Left cardiac atrium (tissue), 4 donors: ENCODE results near the gene RPS5. TPM values are rescaled to one million over a fixed set of nuclear protein-coding genes. Genes with fewer than 3 reads are reported as not detected.
"Not testable (repeated sequence)": the region's sequence is repeated elsewhere in the genome, so short reads cannot be mapped to it uniquely, and the experiment has no call there.

Experiments used
- ATAC-seq, 2 donors: fragments of 200-7000 bp; cut with Tn5 transposase; one replicate each; pipeline ENCODE4 v1.9.1; 2020; ENCODE audit warnings: mild to moderate bottlenecking in 2 of 2, moderate library complexity in 2 of 2
- DNase-seq: peaks from one replicate; pipeline ENCODE4 v3.0.0-alpha.2; 2020
- intact Hi-C, 2 donors: fragments of 100-400 bp; cut with DNase I; formaldehyde crosslinking; loops; one replicate each; pipeline versions ENCODE4 v1.14.1 to v1.15.1; 2022 to 2023
- total RNA-seq, 2 donors: library from RNA; stranded (reverse); fragmentation: NEBNext Ultra II Directional; extraction: Animal tissue kit (Norgen Biotek cat#: 25700); gene quantifications; one replicate each; pipeline ENCODE4 v1.2.1, GENCODE V29; 2021
- donor health status: DM: no; HTN: yes; CAD: no.
- donor health status: DM: no; HTN: yes; CAD: no; lungs with severe emphysema.
- donor health status: DM: yes; HTN: yes; CAD: no.
- donor health status: Dilated cardiomyopathy.

Gene RPS5
- total RNA-seq, 2 donors from 2014 or later = 572 to 598 TPM

DNA sequence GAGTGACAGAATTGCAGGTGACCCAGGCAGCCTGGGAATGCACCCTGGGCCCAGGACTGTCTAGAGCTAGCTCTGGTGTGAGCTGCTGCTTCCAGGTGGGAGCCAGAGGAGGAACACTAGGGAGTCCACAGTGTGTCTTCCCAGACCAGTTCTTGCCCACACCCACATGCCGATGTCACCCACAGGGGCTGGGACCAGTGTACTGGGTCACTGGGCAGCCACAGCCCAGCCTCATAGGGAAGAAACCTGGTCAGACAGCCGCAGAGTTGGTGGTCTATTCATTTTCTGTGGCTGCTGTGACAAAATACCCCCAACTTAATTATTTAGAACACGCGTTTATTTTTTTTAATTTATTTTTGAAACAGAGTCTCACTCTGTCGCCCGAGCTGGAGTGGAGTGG, 11.5 kb downstream of the RPS5 start:
- intact Hi-C loops = no loop called here
- ATAC-seq (no peak), DNase-seq (no peak)

- intact Hi-C loops = no loop called here
- DNase-seq = no peak
- ATAC-seq = no peak
Observed at GRCh38 chr19:58399903-58400302, 12.8 kb downstream of the RPS5 start.

GRCh38 chr19:58400316-58400915, 13.3 kb downstream of the RPS5 start:
- ATAC-seq = peak in 1 of 2 donors; percentile 3
- intact Hi-C loops = no loop called here
- no peak for DNase-seq

GRCh38 chr19:58400916-58401839, 14.1 kb downstream of the RPS5 start:
- peak; percentile 99 to 100 for ATAC-seq
- intact Hi-C loops = no loop called here
- DNase-seq = peak; percentile 100

DNA sequence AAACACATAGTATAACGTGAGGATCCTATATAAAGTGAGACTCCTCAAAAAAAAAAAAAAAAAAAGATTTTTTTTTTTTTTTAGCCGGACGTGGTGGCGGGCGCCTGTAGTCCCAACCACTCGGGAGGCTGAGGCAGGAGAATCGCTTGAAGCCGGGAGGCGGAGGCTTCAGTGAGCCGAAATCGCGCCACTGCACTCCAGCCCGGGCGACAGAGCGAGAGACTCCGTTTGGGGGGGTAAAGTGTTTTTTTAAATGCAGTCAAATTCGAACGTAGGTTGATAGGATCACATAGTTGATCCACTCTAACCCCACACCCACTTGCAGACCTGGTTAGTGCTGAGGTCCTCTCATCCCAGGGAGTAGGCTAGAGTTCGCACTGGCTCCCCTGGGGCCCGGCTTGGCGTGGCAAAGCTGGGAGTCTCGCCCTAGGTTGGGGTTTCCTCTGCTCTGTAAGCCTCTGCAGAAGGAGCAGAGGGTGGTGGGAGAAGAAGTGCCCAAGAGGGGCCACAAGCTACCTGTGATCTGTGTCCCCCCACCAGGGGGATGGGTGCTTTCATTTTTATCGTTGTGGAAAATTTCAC, 14.9 kb downstream of the RPS5 start:
- intact Hi-C loops = no loop called here
- DNase-seq = no peak
- ATAC-seq = no peak

GRCh38 chr19:58403920-58404478, 16.9 kb downstream of the RPS5 start:
- intact Hi-C loops, ATAC-seq, DNase-seq: not testable (repeated sequence)

- DNase-seq (no peak), ATAC-seq (no peak)
- intact Hi-C loops = no loop called here
Observed at GRCh38 chr19:58406818-58407657, 20.0 kb downstream of the RPS5 start.

GRCh38 chr19:58407658-58408151, 20.6 kb downstream of the RPS5 start:
- peak in 1 of 2 donors; percentile 9 for ATAC-seq
- intact Hi-C loops = no loop called here
- no peak for DNase-seq

DNA sequence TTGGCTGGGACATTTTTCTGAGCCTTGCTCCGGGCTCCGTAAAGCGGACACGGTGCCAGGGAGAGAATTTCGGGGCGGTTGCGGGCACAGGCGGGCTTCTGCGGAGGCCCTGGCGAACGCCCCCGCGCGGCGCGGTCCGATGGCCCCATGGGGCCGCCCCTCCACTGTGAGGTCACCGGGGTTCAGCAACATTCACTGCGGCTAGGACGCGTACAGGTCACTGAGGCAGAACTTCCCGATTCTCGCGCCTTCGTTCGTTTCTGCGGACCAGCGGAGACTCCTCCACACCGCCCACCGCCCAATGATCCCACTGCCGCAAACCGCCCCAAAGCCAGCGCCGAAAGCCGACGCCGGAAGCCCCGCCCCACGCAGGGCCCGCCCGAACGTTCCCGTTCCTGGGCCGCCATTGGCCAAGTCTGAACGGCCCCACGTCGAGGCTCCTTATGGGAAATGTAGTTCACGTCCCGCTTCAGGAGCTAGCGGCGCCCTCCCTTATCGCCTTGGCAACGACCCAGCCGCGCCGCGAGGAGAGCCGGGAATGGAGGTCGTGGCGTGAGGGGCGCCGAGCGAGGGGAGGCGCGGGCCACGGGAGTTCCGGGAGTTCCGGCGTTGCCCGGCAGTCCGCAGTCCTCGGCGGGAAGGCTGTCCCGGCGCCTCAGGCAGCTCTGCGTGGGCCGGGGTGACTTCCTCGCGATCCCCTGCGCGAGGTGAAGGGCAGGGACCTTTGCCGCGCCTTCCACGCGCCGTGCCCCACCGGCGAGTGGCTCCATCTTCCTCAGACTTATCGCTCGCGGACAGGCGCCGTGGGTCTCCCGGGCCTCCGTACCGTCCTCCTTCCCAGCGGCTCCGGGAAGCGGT, 21.3 kb downstream of the RPS5 start, which contains the start of gene ZNF584:
Gene ZNF584 (plus strand): TSS at position 498 of the 858 bp plus-strand sequence. CDS start 499 bp downstream, outside the sequence.
- intact Hi-C loops = no loop called here
- DNase-seq (peak; percentile 98), ATAC-seq (peak; percentile 98 to 99)

- DNase-seq (no peak), ATAC-seq (peak; percentile 38 to 47)
- intact Hi-C loops = no loop called here
Observed at GRCh38 chr19:58409010-58409790, 22.1 kb downstream of the RPS5 start.

DNA sequence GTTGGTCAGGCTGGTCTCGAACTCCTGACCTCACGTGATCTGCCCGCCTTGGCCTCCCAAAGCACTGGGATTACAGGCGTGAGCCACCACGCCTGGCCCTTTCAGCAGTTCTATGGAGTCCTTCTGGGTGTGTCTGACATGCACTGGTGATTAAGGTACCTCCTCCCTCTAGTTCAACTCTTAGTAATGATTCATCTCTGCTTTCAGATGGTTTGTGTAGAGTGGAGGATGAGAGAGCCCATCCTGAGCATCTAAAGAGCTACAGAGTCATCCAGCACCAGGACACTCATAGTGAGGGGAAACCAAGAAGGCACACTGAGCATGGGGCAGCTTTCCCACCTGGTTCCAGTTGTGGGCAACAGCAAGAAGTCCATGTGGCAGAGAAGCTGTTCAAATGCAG, 29.5 kb downstream of the RPS5 start:
- DNase-seq (no peak), ATAC-seq (no peak)
- intact Hi-C loops = no loop called here

DNA sequence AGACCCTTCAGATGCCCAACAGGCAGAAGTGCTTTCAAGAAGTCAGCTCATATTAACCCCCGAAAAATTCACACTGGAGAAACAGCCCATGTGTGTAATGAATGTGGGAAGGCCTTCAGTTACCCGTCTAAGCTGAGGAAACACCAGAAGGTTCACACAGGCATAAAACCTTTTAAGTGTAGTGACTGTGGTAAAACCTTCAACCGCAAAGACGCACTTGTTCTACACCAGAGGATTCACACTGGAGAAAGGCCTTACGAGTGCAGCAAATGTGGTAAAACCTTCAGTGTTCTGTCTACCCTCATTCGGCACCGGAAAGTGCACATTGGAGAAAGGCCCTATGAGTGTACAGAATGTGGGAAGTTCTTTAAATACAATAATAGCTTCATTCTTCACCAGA, 30.0 kb downstream of the RPS5 start:
- no peak for DNase-seq
- intact Hi-C loops = no loop called here
- ATAC-seq = no peak

DNA sequence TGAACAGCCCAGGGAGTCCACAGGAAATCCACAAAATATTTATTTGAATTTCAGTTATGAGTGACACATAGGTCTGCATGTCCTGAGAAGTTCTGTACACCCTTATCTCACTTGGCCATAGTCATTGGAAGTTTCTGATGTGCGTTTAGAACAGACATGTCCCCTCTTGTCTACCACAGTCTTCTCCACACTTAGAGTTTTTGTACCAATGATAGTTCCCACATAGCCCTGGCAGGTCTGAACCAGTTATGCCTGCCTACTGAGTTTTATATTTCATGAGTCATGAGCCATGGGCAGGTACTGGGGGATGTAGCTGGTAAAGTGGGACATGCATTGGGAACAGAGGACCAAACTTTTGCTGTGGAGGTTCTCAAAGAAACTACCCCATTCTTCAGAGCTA, 41.5 kb downstream of the RPS5 start:
- ATAC-seq (no peak), DNase-seq (no peak)
- intact Hi-C loops = no loop called here

DNA sequence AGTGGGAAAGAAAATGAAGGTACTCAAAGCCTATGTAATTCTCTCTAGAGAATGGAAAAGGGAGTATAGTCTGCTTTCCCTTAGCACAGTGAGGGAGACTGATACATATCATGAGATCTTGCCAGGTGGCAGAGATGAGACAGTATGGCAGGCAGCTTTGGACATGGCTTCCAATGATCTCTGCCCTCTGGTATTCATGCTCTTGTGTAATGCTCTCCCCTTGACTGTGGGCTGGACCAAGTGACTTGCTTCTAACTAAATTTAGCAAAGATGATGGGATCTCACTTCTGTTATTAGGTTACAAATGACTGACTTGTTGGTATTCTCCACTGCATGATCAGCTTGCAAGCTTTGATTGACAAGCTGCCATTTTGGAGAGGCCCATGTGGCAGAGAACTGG, 42.7 kb downstream of the RPS5 start:
- ATAC-seq (no peak), DNase-seq (no peak)
- intact Hi-C loops = no loop called here

DNA sequence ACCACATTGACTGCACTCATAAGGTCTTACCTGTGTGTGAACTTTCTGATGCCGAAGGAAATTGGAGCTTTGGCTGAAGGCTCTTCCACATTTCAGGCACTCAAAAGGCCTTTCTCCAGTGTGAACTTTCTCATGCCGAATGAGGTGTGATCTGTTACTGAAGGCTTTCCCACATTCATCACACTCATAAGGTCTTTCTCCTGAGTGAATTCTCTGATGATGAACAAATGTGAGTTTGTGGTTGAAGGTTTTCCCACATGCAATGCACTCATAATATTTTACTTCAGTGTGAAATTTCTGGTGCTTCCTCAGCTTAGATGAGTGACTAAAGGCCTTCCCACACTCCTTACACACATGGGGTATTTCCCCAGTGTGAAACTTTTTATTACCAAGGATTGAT, 47.1 kb downstream of the RPS5 start:
- no peak for ATAC-seq
- intact Hi-C loops = no loop called here
- no peak for DNase-seq

DNA sequence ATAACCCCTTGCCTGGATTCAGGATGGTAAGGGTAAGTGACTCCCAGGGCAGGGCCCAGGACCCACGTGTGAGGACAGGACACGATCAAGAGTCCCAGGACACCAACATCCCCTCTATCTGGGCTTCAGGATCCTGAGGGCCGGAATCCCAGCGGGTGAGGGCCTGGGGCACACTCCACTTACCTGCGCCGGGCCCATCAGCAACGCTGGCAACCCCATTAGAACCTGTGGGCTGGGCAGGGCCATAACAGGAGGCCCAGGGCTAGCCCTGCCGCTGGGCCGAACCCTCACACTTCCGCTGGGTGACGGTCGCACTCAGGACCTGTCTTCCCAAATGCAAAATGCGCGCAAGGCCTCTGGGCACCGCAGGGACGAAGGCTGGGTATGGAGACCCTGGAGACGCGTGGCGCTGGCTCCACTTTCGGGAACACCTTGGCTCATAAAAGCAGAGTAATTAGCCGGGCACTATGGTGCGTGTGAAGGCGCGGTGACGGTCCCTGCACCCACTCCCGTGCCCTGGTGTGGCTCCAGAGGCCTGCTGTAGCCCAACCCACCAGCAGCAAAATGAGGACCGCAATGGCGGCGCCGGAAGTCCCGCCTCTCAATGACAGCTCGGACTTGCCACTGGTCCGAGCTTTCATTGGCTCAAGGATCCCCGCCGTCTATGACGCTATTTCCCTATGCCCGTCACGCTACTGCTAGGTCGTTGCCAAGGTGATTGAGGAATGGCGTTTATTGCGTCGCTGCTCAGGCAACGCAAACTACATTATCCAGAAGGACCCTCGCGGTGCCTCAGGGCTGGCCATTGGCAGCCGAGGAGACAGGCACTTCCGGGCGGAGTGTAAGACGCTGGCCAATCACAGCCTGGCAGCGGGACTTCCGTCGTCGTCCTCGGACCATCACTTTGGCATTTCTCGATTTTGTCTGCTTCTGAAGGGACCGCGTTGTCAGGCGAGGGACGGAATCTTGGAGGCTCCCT, 52.8 kb downstream of the RPS5 start, which contains the start of gene ZNF132:
Gene ZNF132 (minus strand): TSS at position 578 of the 979 bp plus-strand sequence. CDS start 332 bp downstream, at position 246.
- peak; percentile 99 for ATAC-seq
- peak; percentile 98 for DNase-seq
- intact Hi-C loops = no loop called here
